Testis (tissue), 3 donors: ENCODE measurements around the gene MYOG. TPM values are rescaled to one million over a fixed set of nuclear protein-coding genes. Genes with fewer than 3 reads are reported as not detected.

Experiments
- DNase-seq: peaks from one replicate; pipeline ENCODE4 v3.0.0-alpha.2; 2019
- H3K27ac ChIP-seq, 2 donors: fragments of 200-600 bp; sonication (generic); one replicate each; pipeline ENCODE4 v1.5.1; 2019
- H3K27me3 ChIP-seq: fragments of 200-600 bp; sonication (generic); one replicate; pipeline ENCODE4 v1.5.1; 2019
- H3K36me3 ChIP-seq: fragments of 200-600 bp; sonication (generic); one replicate; pipeline ENCODE4 v1.5.1; 2017; ENCODE audit warnings: low read depth; ENCODE audit errors: missing control alignments
- H3K4me1 ChIP-seq: fragments of 200-600 bp; sonication (generic); one replicate; pipeline ENCODE4 v1.5.1; 2019
- H3K4me3 ChIP-seq, 2 donors: fragments of 200-600 bp; sonication (generic); one replicate each; pipeline ENCODE4 v1.5.1; 2017 to 2019
- H3K9me3 ChIP-seq: fragments of 200-600 bp; sonication (generic); one replicate; pipeline ENCODE4 v1.5.1; 2017
- POLR2A ChIP-seq: fragments of 450-650 bp; IDR thresholded peaks from one replicate; pipeline ENCODE4 v1.6.1; 2017; ENCODE audit warnings: antibody characterized with exemption, mild to moderate bottlenecking, moderate library complexity
- WGBS, 2 donors: methylation state at CpG; one replicate each; pipeline ENCODE4 v1.1.5; 2018; 5-methylcytosine and 5-hydroxymethylcytosine counted together
- intact Hi-C: fragments of 100-400 bp; cut with DNase I; formaldehyde crosslinking; loops from one replicate; pipeline ENCODE4 v1.15.1; 2023; ENCODE audit warnings: low total_unique reads
- polyA plus RNA-seq: library from polyadenylated mRNA; stranded (reverse); fragments of 350-450 nt; fragmentation: Illumina TruSeq; extraction: RNeasy Lipid Tissue Mini Kit (QIAGEN cat#74804); gene quantifications from one replicate; pipeline ENCODE4 v1.2.3, GENCODE V29; 2014; ENCODE audit warnings: low read depth, low replicate concordance; ENCODE audit not compliant: insufficient read depth
- total RNA-seq, 2 donors: library from RNA; depleted of rRNA; stranded (reverse); fragments of >200 nt; gene quantifications; one replicate each; pipeline ENCODE4 v1.2.3, GENCODE V29; 2016
- TF ChIP-seq, protein P1 (sequence below), 3 experiments: fragments of 450-650 bp in 2 of 3; fragments of 200-600 bp in 1 of 3; sonication (generic) in 1 of 3; IDR thresholded peaks; one replicate each; pipeline ENCODE4 v1.5.1; 2016 to 2019; ENCODE audit warnings: antibody characterized with exemption in 3 of 3, mild to moderate bottlenecking in 2 of 3, moderate library complexity in 1 of 3

The MYOG gene
- total and polyA plus RNA-seq, 3 donors from 2014 or later = 0.25 to 1.2 (median 0.47) TPM

DNA sequence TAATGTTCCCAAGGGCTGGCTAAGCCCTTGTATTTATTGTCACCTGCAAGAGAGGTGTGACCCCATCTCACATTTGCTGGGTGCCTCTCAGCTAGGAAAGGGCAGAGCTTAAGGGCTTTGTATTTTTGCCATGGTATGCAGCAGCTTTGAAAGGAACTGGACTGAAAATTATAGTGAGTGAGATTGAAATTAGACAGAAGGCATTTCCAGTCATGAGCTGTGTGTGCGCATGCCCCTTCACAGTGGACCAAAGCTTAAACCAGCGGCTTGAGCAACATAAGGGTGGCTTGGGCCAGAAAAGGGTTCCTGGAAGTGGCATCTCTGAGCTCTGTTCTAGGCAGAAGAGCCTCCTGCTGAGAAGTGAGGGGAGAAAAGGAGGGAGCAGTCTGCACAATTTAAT, 19.8 kb downstream of the MYOG start:
- H3K4me1 ChIP-seq = peaks cover 7% of the 10 kb centered on the region
- no peaks in the 10 kb centered on the region for H3K36me3 ChIP-seq
- DNase-seq = no peak
- H3K9me3 ChIP-seq = no peaks in the 10 kb centered on the region
- no peak overlapping the region for H3K27ac ChIP-seq
- H3K27me3 ChIP-seq = no peaks in the 10 kb centered on the region
- H3K4me3 ChIP-seq = no peak overlapping the region
- no peak for TF ChIP-seq POLR2A
- TF ChIP-seq, protein P1, sequence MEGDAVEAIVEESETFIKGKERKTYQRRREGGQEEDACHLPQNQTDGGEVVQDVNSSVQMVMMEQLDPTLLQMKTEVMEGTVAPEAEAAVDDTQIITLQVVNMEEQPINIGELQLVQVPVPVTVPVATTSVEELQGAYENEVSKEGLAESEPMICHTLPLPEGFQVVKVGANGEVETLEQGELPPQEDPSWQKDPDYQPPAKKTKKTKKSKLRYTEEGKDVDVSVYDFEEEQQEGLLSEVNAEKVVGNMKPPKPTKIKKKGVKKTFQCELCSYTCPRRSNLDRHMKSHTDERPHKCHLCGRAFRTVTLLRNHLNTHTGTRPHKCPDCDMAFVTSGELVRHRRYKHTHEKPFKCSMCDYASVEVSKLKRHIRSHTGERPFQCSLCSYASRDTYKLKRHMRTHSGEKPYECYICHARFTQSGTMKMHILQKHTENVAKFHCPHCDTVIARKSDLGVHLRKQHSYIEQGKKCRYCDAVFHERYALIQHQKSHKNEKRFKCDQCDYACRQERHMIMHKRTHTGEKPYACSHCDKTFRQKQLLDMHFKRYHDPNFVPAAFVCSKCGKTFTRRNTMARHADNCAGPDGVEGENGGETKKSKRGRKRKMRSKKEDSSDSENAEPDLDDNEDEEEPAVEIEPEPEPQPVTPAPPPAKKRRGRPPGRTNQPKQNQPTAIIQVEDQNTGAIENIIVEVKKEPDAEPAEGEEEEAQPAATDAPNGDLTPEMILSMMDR (IDR thresholded peaks at IDR 0.05) = no peak
- intact Hi-C loops = no loop called here
- WGBS, 2 donors = 46 to 79% methylated on average over 2 of the region's 2 CpGs

- intact Hi-C loops = no loop called here
- H3K4me3 ChIP-seq = no peak overlapping the region
- no peaks in the 10 kb centered on the region for H3K27me3 ChIP-seq
- WGBS, 2 donors = 82 to 95% methylated on average over 3 to 7 of the region's 7 CpGs
- peaks cover 7% of the 10 kb centered on the region for H3K4me1 ChIP-seq
- H3K27ac ChIP-seq = no peak overlapping the region
- H3K36me3 ChIP-seq = no peaks in the 10 kb centered on the region
- DNase-seq = no peak
- H3K9me3 ChIP-seq = no peaks in the 10 kb centered on the region
- TF ChIP-seq, protein P1 (IDR thresholded peaks at IDR 0.05) = no peak
- TF ChIP-seq POLR2A = no peak
Observed at GRCh38 chr1:203065191-203065590, 20.6 kb downstream of the MYOG start.

GRCh38 chr1:203063287-203063686, 22.5 kb downstream of the MYOG start:
- TF ChIP-seq, protein P1 (IDR thresholded peaks at IDR 0.05) = no peak
- TF ChIP-seq POLR2A = no peak
- Histone ChIP-seq H3K36me3 (no peaks in the 10 kb centered on the region), H3K27me3 (no peaks in the 10 kb centered on the region), H3K9me3 (no peaks in the 10 kb centered on the region), H3K27ac (no peak overlapping the region), H3K4me1 (no peaks in the 10 kb centered on the region), H3K4me3 (no peak overlapping the region)
- intact Hi-C loops = no loop called here
- no peak for DNase-seq
- WGBS, 2 donors = 81 to 86% methylated on average over 8 of the region's 8 CpGs

- H3K4me3 ChIP-seq = no peak overlapping the region
- no peak for DNase-seq
- H3K4me1 ChIP-seq = no peaks in the 10 kb centered on the region
- TF ChIP-seq, protein P1 (IDR thresholded peaks at IDR 0.05) = no peak
- TF ChIP-seq POLR2A = no peak
- no peaks in the 10 kb centered on the region for H3K36me3 ChIP-seq
- H3K27ac ChIP-seq = no peak overlapping the region
- no peaks in the 10 kb centered on the region for H3K9me3 ChIP-seq
- intact Hi-C loops = no loop called here
- WGBS, 2 donors = 89 to 96% methylated on average over 9 to 11 of the region's 11 CpGs
- no peaks in the 10 kb centered on the region for H3K27me3 ChIP-seq
Observed at GRCh38 chr1:203060115-203060514, 25.7 kb downstream of the MYOG start.

DNA sequence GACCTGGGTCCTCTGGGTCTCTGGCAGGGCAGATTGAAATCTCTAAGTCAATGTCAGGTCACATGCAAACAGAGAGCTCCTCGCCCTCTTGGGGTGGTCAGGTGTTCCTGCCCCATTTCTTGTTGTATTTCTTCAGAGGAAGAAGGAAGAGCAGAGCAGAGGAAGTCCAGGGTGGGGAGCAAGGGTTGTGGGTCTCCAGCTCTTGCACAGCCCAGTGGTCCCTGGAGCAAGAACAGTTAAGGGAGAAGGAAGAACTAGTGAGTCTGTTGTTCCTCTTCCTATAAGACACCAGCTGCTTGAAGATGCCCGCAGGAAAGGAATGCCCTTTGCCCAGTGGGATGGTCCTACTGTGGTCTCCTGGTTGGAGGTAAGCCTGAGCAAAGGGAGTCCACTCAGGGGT, 26.3 kb downstream of the MYOG start:
- Histone ChIP-seq H3K27ac (no peak overlapping the region), H3K27me3 (no peaks in the 10 kb centered on the region), H3K4me3 (no peak overlapping the region), H3K36me3 (no peaks in the 10 kb centered on the region), H3K9me3 (no peaks in the 10 kb centered on the region), H3K4me1 (no peaks in the 10 kb centered on the region)
- no peak for TF ChIP-seq POLR2A
- TF ChIP-seq, protein P1 (IDR thresholded peaks at IDR 0.05) = no peak
- intact Hi-C loops = no loop called here
- 87% methylated on average over 2 of the region's 2 CpGs for WGBS, 2 donors
- DNase-seq = no peak
